Heart right ventricle (tissue), 16 donors: Measurements from ENCODE around the gene TSEN2. TPM values are rescaled to one million over a fixed set of nuclear protein-coding genes. Genes with fewer than 3 reads are reported as not detected.

ENCODE experiments used
- ATAC-seq, 8 donors: fragments of 200-7000 bp; cut with Tn5 transposase; one replicate each; pipeline ENCODE4 v1.9.1; 2020; ENCODE audit warnings: mild to moderate bottlenecking in 8 of 8, moderate library complexity in 8 of 8, moderate number of reproducible peaks in 1 of 8
- DNase-seq, 2 donors: peaks; one replicate each; pipeline ENCODE4 v3.0.0-alpha.2; 2020
- H3K27ac ChIP-seq, 10 donors: fragments of 200-600 bp; sonication (generic) in 2 of 10; one replicate each; pipeline versions ENCODE4 v1.5.0 to v1.8.0; 2020 to 2022; ENCODE audit warnings: mild to moderate bottlenecking in 3 of 10
- H3K27me3 ChIP-seq, 7 donors: fragments of 200-600 bp; one replicate each; pipeline ENCODE4 v1.8.0; 2021 to 2022; ENCODE audit warnings: mild to moderate bottlenecking in 2 of 7
- H3K36me3 ChIP-seq, 9 donors: fragments of 200-600 bp; sonication (generic) in 1 of 9; one replicate each; pipeline versions ENCODE4 v1.5.0 to v1.8.0; 2020 to 2022; ENCODE audit warnings: mild to moderate bottlenecking in 2 of 9
- H3K4me1 ChIP-seq, 9 donors: fragments of 200-600 bp; sonication (generic) in 1 of 9; one replicate each; pipeline versions ENCODE4 v1.5.0 to v1.8.0; 2020 to 2022; ENCODE audit warnings: mild to moderate bottlenecking in 4 of 9
- H3K4me3 ChIP-seq, 10 donors: fragments of 200-600 bp; sonication (generic) in 2 of 10; one replicate each; pipeline versions ENCODE4 v1.5.0 to v1.8.0; 2020 to 2022; ENCODE audit warnings: mild to moderate bottlenecking in 7 of 10, moderate library complexity in 2 of 10
- H3K9me3 ChIP-seq, 11 donors: fragments of 200-600 bp in 10 of 11; sonication (generic) in 2 of 11; one replicate each; pipeline versions ENCODE4 v1.5.0 to v1.8.0; 2013 to 2022; ENCODE audit warnings: mild to moderate bottlenecking in 2 of 11, control low read depth in 1 of 11, moderate library complexity in 1 of 11
- CTCF ChIP-seq, 9 donors: fragments of 200-600 bp; sonication (generic) in 2 of 9; IDR thresholded peaks; one replicate each; pipeline versions ENCODE4 v1.5.0 to v1.8.0; 2021 to 2022; ENCODE audit warnings: antibody characterized with exemption in 9 of 9, mild to moderate bottlenecking in 5 of 9, moderate library complexity in 1 of 9
- WGBS, 2 donors: extraction: QIAGEN DNeasy Blood & Tissue Kit; methylation state at CpG; one replicate each; pipeline ENCODE4 v1.1.7; 2013; ENCODE audit warnings: inconsistent platforms in 1 of 2; 5-methylcytosine and 5-hydroxymethylcytosine counted together
- intact Hi-C, 10 donors: fragments of 100-400 bp; cut with DNase I; formaldehyde crosslinking; loops; one replicate each; pipeline versions ENCODE4 v1.11.1 to v1.14.2; 2022
- polyA plus RNA-seq, 2 donors: library from polyadenylated mRNA; stranded (reverse); fragments of 200-250 nt; gene quantifications; one replicate each; pipeline ENCODE4 v1.2.3, GENCODE V29; 2013
- total RNA-seq, 10 donors: library from RNA; stranded (reverse); fragmentation: NEBNext Ultra II Directional in 3 of 10; extraction: Animal tissue kit (Norgen Biotek cat#: 25700) in 3 of 10; gene quantifications; one replicate each; pipeline versions ENCODE4 v1.2.1 to v1.2.4, GENCODE V29; 2021 to 2023
- donor health status: Arrhythmogenic right ventricular cardiomyopathy.
- donor health status: ischemic (EF 13 %, LVEDD 7.1; RV severe dilation, severe dysfunction).
- donor health status: healthy with polysubstance abuse.
- donor health status: DM: no; HTN: yes; CAD: no.
- donor health status: DM: no; HTN: no; CAD: no.
- donor health status: ischemic (EF 25% LVEDD 6.9; RV normal size, moderate dysfunction).
- donor health status: ischemic (EF 25% LVEDD 5.7; RV mildly dilated, moderate dysfunction).
- donor health status: healthy.
- donor health status: DM: yes; HTN: yes; CAD: no.
- donor health status: Ischemic cardiomyopathy.
- donor health status: ischemic (EF 35%, LVEDD 5.7; RV mildly dilated, moderate dysfunction).
- donor health status: nonischemic (EF 11% LVEDD 7.7; RV severe dilation, severe dysfunction).
- donor health status: DM: yes; HTN: yes; CAD: no.
- donor health status: PGD.
- donor health status: ischemic (EF 29% LVEDD 5.4; RV normal size, mild dysfunction).
- donor health status: nonischemic (EF 23%, LVEDD 6.1; RV moderate dilation, normal function).

Gene TSEN2
- total and polyA plus RNA-seq, 12 donors, result 15.7 to 33.7 (median 19.8) TPM

- DNase-seq (no peak), ATAC-seq (no peak)
- TF ChIP-seq CTCF (IDR thresholded peaks at IDR 0.05), result no peak
- H3K27me3 ChIP-seq, result no peaks in the 10 kb centered on the region
- no peaks in the 10 kb centered on the region for H3K9me3 ChIP-seq
- intact Hi-C loops, result no loop called here
- no peak overlapping the region for H3K27ac ChIP-seq
- H3K4me1 ChIP-seq, result peaks cover 3 to 53% (median 31%) of the 10 kb centered on the region in 9 donors
- H3K36me3 ChIP-seq, result peaks cover 0 to 18% (median 6%) of the 10 kb centered on the region in 9 donors
- 89 to 91% methylated on average over 4 of the region's 4 CpGs for WGBS, 2 donors
- no peak overlapping the region for H3K4me3 ChIP-seq
These were observed 46.0 kb upstream of the TSEN2 start for GRCh38 chr3:12438318-12438717.

- H3K27me3 ChIP-seq, result no peaks in the 10 kb centered on the region
- H3K9me3 ChIP-seq, result no peaks in the 10 kb centered on the region
- TF ChIP-seq CTCF (IDR thresholded peaks at IDR 0.05), result no peak
- ATAC-seq, result peak in 2 of 8 donors; percentile 8 to 21
- H3K36me3 ChIP-seq, result peaks cover 0 to 9% (median under 1%) of the 10 kb centered on the region in 9 donors
- no peak overlapping the region for H3K27ac ChIP-seq
- intact Hi-C loops, result no loop called here
- H3K4me1 ChIP-seq, result peaks cover 3 to 61% (median 32%) of the 10 kb centered on the region in 9 donors
- 75 to 84% methylated on average over 11 of the region's 11 CpGs for WGBS, 2 donors
- no peak overlapping the region for H3K4me3 ChIP-seq
- DNase-seq, result no peak
These were observed 44.9 kb upstream of the TSEN2 start for GRCh38 chr3:12439161-12439940.

GRCh38 chr3:12440927-12441714 is 43.2 kb upstream of the TSEN2 start:
- Histone ChIP-seq H3K27me3 (no peaks in the 10 kb centered on the region), H3K4me3 (no peak overlapping the region), H3K9me3 (no peaks in the 10 kb centered on the region), H3K27ac (peak overlapping the region in 9 of 10 donors; percentile 36 to 84 (median 64)), H3K36me3 (no peaks in the 10 kb centered on the region), H3K4me1 (peaks cover 3 to 65% (median 35%) of the 10 kb centered on the region in 9 donors)
- ATAC-seq, result peak; percentile 72 to 92 (median 76)
- peak; percentile 59 to 84 for DNase-seq
- WGBS, 2 donors, result 30 to 36% methylated on average over 21 of the region's 21 CpGs
- intact Hi-C loops, result no loop called here
- peak in 1 of 9 donors; percentile 9 for TF ChIP-seq CTCF (IDR thresholded peaks at IDR 0.05)

- ATAC-seq, result peak; percentile 35 to 81 (median 68)
- intact Hi-C loops, result no loop called here
- H3K4me1 ChIP-seq, result peaks cover 3 to 58% (median 30%) of the 10 kb centered on the region in 9 donors
These were observed 41.4 kb upstream of the TSEN2 start for GRCh38 chr3:12442654-12443501.

More at GRCh38 chr3:12442654-12443501, 41.4 kb upstream of the TSEN2 start:
- no peaks in the 10 kb centered on the region for H3K9me3 ChIP-seq
- 39 to 53% methylated on average over 20 of the region's 20 CpGs for WGBS, 2 donors
- peak; percentile 44 to 46 for DNase-seq
- no peaks in the 10 kb centered on the region for H3K27me3 ChIP-seq
- TF ChIP-seq CTCF (IDR thresholded peaks at IDR 0.05), result no peak
- no peaks in the 10 kb centered on the region for H3K36me3 ChIP-seq
- no peak overlapping the region for H3K4me3 ChIP-seq
- peak overlapping the region in 8 of 10 donors; percentile 45 to 84 (median 62) for H3K27ac ChIP-seq
